B cell (primary cell): Measurements from ENCODE around the gene SFXN3. TPM values are rescaled to one million over a fixed set of nuclear protein-coding genes. Genes with fewer than 3 reads are reported as not detected.

ENCODE experiments used
- ATAC-seq: fragments of 200-7000 bp; cut with Tn5 transposase; one replicate; pipeline ENCODE4 v1.10.0; 2021; ENCODE audit warnings: low read depth, mild to moderate bottlenecking, moderate number of reproducible peaks, moderate library complexity
- CTCF ChIA-PET: fragments of 350-600 bp; sonication (Branson Sonifier 250); formaldehyde crosslinking; loops from one replicate; lab custom pipeline; 2021; ENCODE audit warnings: antibody characterized with exemption, inconsistent platforms; lab: Charles Lee
- POLR2A ChIA-PET: fragments of 350-600 bp; sonication (Branson Sonifier 250); formaldehyde crosslinking; loops from one replicate; lab custom pipeline; 2021; ENCODE audit warnings: antibody characterized with exemption; lab: Charles Lee
- DNase-seq: peaks from one replicate; pipeline ENCODE4 v3.0.0; 2013
- H2AFZ ChIP-seq: 2 replicates; pipeline ENCODE4 v1.6.1; 2012; ENCODE audit warnings: mild to moderate bottlenecking, low read depth, low read length; ENCODE audit not compliant: insufficient read depth, poor library complexity, severe bottlenecking
- H3K27ac ChIP-seq, 2 donors: 1 replicate in 1 of 2; 2 replicates in 1 of 2; pipeline ENCODE4 v1.5.1; 2012 to 2013; ENCODE audit warnings: low read length in 2 of 2, mild to moderate bottlenecking in 2 of 2, moderate library complexity in 1 of 2
- H3K27me3 ChIP-seq, 4 experiments: fragments of 200-600 bp in 1 of 4; sonication (generic) in 1 of 4; replicated peaks in 1 of 4; 1 replicate in 2 of 4; 2 replicates in 2 of 4; pipeline versions ENCODE4 v1.6.1 to v1.7.0; 2013 to 2016; ENCODE audit warnings: low read length in 3 of 4, mild to moderate bottlenecking in 2 of 4, mixed read lengths in 1 of 4, moderate library complexity in 1 of 4; ENCODE audit not compliant: insufficient read depth in 4 of 4, control insufficient read depth in 3 of 4; ENCODE audit errors: control extremely low read depth in 1 of 4
- H3K36me3 ChIP-seq, 2 experiments: replicated peaks in 1 of 2; 1 replicate in 1 of 2; 2 replicates in 1 of 2; pipeline versions ENCODE4 v1.6.1 to v1.7.1; 2013; ENCODE audit warnings: low read length in 1 of 2; ENCODE audit not compliant: insufficient read depth in 2 of 2, control insufficient read depth in 1 of 2; ENCODE audit errors: control extremely low read depth in 1 of 2, extremely low read depth in 1 of 2
- H3K4me1 ChIP-seq, 2 donors: fragments of 200-600 bp in 1 of 2; sonication (generic) in 1 of 2; 1 replicate in 1 of 2; 2 replicates in 1 of 2; pipeline versions ENCODE4 v1.5.1 to v1.6.1; 2013 to 2017; ENCODE audit warnings: low read length in 2 of 2; ENCODE audit not compliant: control insufficient read depth in 2 of 2, insufficient read depth in 2 of 2
- H3K4me2 ChIP-seq: replicated peaks from 2 replicates; pipeline ENCODE3; 2012; ENCODE audit warnings: mild to moderate bottlenecking, low read depth, low read length; ENCODE audit not compliant: poor library complexity, severe bottlenecking
- H3K4me3 ChIP-seq, 5 experiments: fragments of 200-600 bp in 1 of 5; sonication (generic) in 1 of 5; 1 replicate in 3 of 5; 2 replicates in 2 of 5; pipeline versions ENCODE4 v1.5.1 to v1.7.0; 2011 to 2016; ENCODE audit warnings: low read length in 4 of 5, mild to moderate bottlenecking in 4 of 5, low read depth in 2 of 5, control low read depth in 1 of 5, moderate library complexity in 1 of 5; ENCODE audit not compliant: insufficient read depth in 1 of 5; ENCODE audit errors: control extremely low read depth in 1 of 5, extremely low read depth in 1 of 5
- H3K79me2 ChIP-seq: fragments of 200-600 bp; sonication (generic); one replicate; pipeline ENCODE4 v1.6.0; 2016; ENCODE audit warnings: low read length; ENCODE audit not compliant: control insufficient read depth, insufficient read depth
- H3K9ac ChIP-seq: fragments of 200-600 bp; sonication (generic); 2 replicates; pipeline ENCODE4 v1.6.1; 2017; ENCODE audit warnings: mild to moderate bottlenecking, low read length, moderate library complexity
- H3K9me3 ChIP-seq, 3 donors: one replicate each; pipeline versions ENCODE4 v1.6.1 to v1.7.1; 2013; ENCODE audit warnings: low read length in 2 of 3; ENCODE audit not compliant: control insufficient read depth in 2 of 3, insufficient read depth in 1 of 3; ENCODE audit errors: control extremely low read depth in 1 of 3
- H4K20me1 ChIP-seq: 2 replicates; pipeline ENCODE4 v1.6.0; 2012; ENCODE audit warnings: mild to moderate bottlenecking, low read length; ENCODE audit not compliant: insufficient read depth, control insufficient read depth, poor library complexity, severe bottlenecking
- H3K27ac Mint-ChIP-seq: one replicate; pipeline ENCODE4 v1.8.0; 2021; ENCODE audit warnings: mixed read lengths
- H3K27me3 Mint-ChIP-seq: one replicate; pipeline ENCODE4 v1.8.0; 2021; ENCODE audit warnings: mixed read lengths
- H3K4me1 Mint-ChIP-seq: one replicate; pipeline ENCODE4 v1.8.0; 2021; ENCODE audit warnings: mixed read lengths
- H3K4me3 Mint-ChIP-seq: one replicate; pipeline ENCODE4 v1.8.0; 2021; ENCODE audit warnings: mixed read lengths
- H3K9me3 Mint-ChIP-seq: one replicate; pipeline ENCODE4 v1.8.0; 2022; ENCODE audit warnings: mixed read lengths; ENCODE audit not compliant: insufficient read depth
- CTCF ChIP-seq: fragments of 200-600 bp; IDR thresholded peaks from one replicate; pipeline ENCODE4 v1.8.0; 2022; ENCODE audit warnings: antibody characterized with exemption, mild to moderate bottlenecking
- EZH2 ChIP-seq: IDR thresholded peaks from 2 replicates; pipeline ENCODE4 v1.6.1; 2012; ENCODE audit warnings: borderline replicate concordance, low read depth, mild to moderate bottlenecking, moderate library complexity, low read length; ENCODE audit not compliant: insufficient read depth, poor library complexity, severe bottlenecking
- WGBS: methylation state at CpG from one replicate; pipeline ENCODE4 v1.1.5; 2013; ENCODE audit warnings: missing lambda C conversion rate; ENCODE audit not compliant: insufficient coverage; 5-methylcytosine and 5-hydroxymethylcytosine counted together
- intact Hi-C: fragments of 100-400 bp; cut with micrococcal nuclease; formaldehyde crosslinking; loops from one replicate; pipeline ENCODE4 v1.10.0; 2022
- polyA plus RNA-seq: library from polyadenylated mRNA; depleted of rRNA; stranded (reverse); fragments of >200 nt; gene quantifications from 2 replicates; pipeline ENCODE4 v1.2.3, GENCODE V29; 2012
- total RNA-seq, 2 donors: library from RNA; stranded (reverse); fragments of 120-200 nt in 1 of 2; gene quantifications; 1 replicate in 1 of 2; 2 replicates in 1 of 2; pipeline versions ENCODE4 v1.2.3 to v1.2.4, GENCODE V29; 2013 to 2022

The SFXN3 gene
- total and polyA plus RNA-seq, 2 donors (not counting 1 experiment from before 2014, with no cell fraction given), result 44.2 to 51.7 TPM

GRCh38 chr10:101066896-101067355 lies 35.9 kb downstream of the SFXN3 start:
- Histone ChIP-seq H3K79me2 (no peaks in the 10 kb centered on the region), H3K9ac (peak overlapping the region; percentile 75), H3K27me3 (peaks cover 0 to 52% (median 21%) of the 10 kb centered on the region in 4 experiments), H4K20me1 (peaks cover 5% of the 10 kb centered on the region), H3K27ac (no peak overlapping the region), H3K36me3 (no peaks in the 10 kb centered on the region), H3K9me3 (peaks cover 0 to 9% (median 0%) of the 10 kb centered on the region in 3 donors), H2AFZ (peak overlapping the region; percentile 92), H3K4me1 (peaks cover 50 to 53% of the 10 kb centered on the region in 2 donors), H3K4me2 (peak overlapping the region; percentile 98), H3K4me3 (peak overlapping the region; percentile 28 to 80 (median 71))
- H3K27me3 Mint-ChIP-seq, result peaks cover 25% of the 10 kb centered on the region
- ChIA-PET POLR2A (no interaction called here), CTCF (interaction anchor here (0.8 to 16.1 kb wide), 12 partner anchors 8 to 80 kb away, joined by 3 to 306 read pairs (median 8); partner anchors contain the start of genes KAZALD1, PDZD7 and SFXN3)
- intact Hi-C loops, result loop anchor here (1.0 to 10.0 kb wide), 2 partner anchors 26 to 58 kb away; no protein-coding TSS in a partner anchor
- DNase-seq (no peak), ATAC-seq (no peak)
- peaks cover 53% of the 10 kb centered on the region for H3K4me1 Mint-ChIP-seq
- H3K4me3 Mint-ChIP-seq, result peak overlapping the region; percentile 98
- TF ChIP-seq CTCF (no peak), EZH2 (no peak)
- 2% methylated on average over 8 of the region's 31 CpGs for WGBS
- H3K27ac Mint-ChIP-seq, result no peak overlapping the region
- no peaks in the 10 kb centered on the region for H3K9me3 Mint-ChIP-seq

GRCh38 chr10:101067356-101068083 lies 36.5 kb downstream of the SFXN3 start:
- intact Hi-C loops, result loop anchor here (1.0 to 10.0 kb wide), 2 partner anchors 7 to 57 kb away; no protein-coding TSS in a partner anchor
- H3K4me1 Mint-ChIP-seq, result peaks cover 52% of the 10 kb centered on the region
- H3K79me2 ChIP-seq, result no peaks in the 10 kb centered on the region
- no peaks in the 10 kb centered on the region for H3K9me3 Mint-ChIP-seq
- peak overlapping the region; percentile 66 for H3K27ac Mint-ChIP-seq
- peaks cover 0 to 12% (median 0%) of the 10 kb centered on the region in 3 donors for H3K9me3 ChIP-seq
- no peak overlapping the region for H3K27ac ChIP-seq
- peak overlapping the region; percentile 28 to 80 (median 71) for H3K4me3 ChIP-seq
- ChIA-PET POLR2A (no interaction called here), CTCF (interaction anchor here (0.8 to 16.1 kb wide), 13 partner anchors 8 to 81 kb away, joined by 3 to 306 read pairs (median 7); partner anchors contain the start of genes KAZALD1, PDZD7 and SFXN3)
- DNase-seq (peak; percentile 83), ATAC-seq (peak; percentile 63)
- H3K36me3 ChIP-seq, result no peaks in the 10 kb centered on the region
- H3K4me1 ChIP-seq, result peaks cover 50 to 53% of the 10 kb centered on the region in 2 donors
- peak overlapping the region; percentile 92 for H2AFZ ChIP-seq
- H3K27me3 Mint-ChIP-seq, result peaks cover 25% of the 10 kb centered on the region
- H3K9ac ChIP-seq, result peak overlapping the region; percentile 75
- TF ChIP-seq EZH2, result peak; percentile 67
- peak; percentile 95 for TF ChIP-seq CTCF
- peaks cover 0 to 49% (median 21%) of the 10 kb centered on the region in 4 experiments for H3K27me3 ChIP-seq
- H4K20me1 ChIP-seq, result peaks cover 5% of the 10 kb centered on the region
- peak overlapping the region; percentile 98 for H3K4me2 ChIP-seq
- under 1% methylated on average over 42 of the region's 43 CpGs for WGBS
- H3K4me3 Mint-ChIP-seq, result peak overlapping the region; percentile 98
